Body of pancreas (tissue), 4 donors: ENCODE measurements around the gene BBIP1. TPM values are rescaled to one million over a fixed set of nuclear protein-coding genes. Genes with fewer than 3 reads are reported as not detected.

Source experiments
- ATAC-seq: fragments of 150-250 bp; one replicate; pipeline ENCODE4 v1.9.1; 2016
- DNase-seq, 4 donors: peaks; one replicate each; pipeline ENCODE4 v3.0.0-alpha.2; 2019
- H3K27ac ChIP-seq, 4 donors: fragments of 200-600 bp; sonication (generic); 1 replicate in 3 of 4; 2 replicates in 1 of 4; pipeline versions ENCODE4 v1.5.1 to v1.6.1; 2016 to 2019; ENCODE audit warnings: mild to moderate bottlenecking in 1 of 4, mixed read lengths in 1 of 4, moderate library complexity in 1 of 4
- H3K27me3 ChIP-seq, 2 donors: fragments of 200-600 bp; sonication (generic); one replicate each; pipeline ENCODE4 v1.6.0; 2016; ENCODE audit warnings: mild to moderate bottlenecking in 1 of 2
- H3K36me3 ChIP-seq, 2 donors: fragments of 200-600 bp; sonication (generic); replicated peaks in 1 of 2; 2 replicates each; pipeline ENCODE4 v1.5.1; 2016; ENCODE audit warnings: low read depth in 2 of 2; ENCODE audit not compliant: insufficient read depth in 1 of 2
- H3K4me1 ChIP-seq: fragments of 200-600 bp; sonication (generic); one replicate; pipeline ENCODE4 v1.6.0; 2016
- H3K4me3 ChIP-seq, 2 donors: fragments of 200-600 bp; sonication (generic); 1 replicate in 1 of 2; 2 replicates in 1 of 2; pipeline ENCODE4 v1.5.1; 2016 to 2019
- H3K9me3 ChIP-seq, 3 donors: fragments of 200-600 bp; sonication (generic); 1 replicate in 2 of 3; 2 replicates in 1 of 3; pipeline ENCODE4 v1.5.1; 2016
- whole genome bisulfite sequencing, 2 donors: methylation state at CpG; one replicate each; pipeline ENCODE4 v1.1.5; 2017; 5-methylcytosine and 5-hydroxymethylcytosine counted together
- intact Hi-C: fragments of 100-400 bp; cut with DNase I; formaldehyde crosslinking; loops from one replicate; pipeline ENCODE4 v1.15.1; 2023
- total RNA-seq, 2 donors: library from RNA; depleted of rRNA; stranded (reverse); fragments of >200 nt; gene quantifications; one replicate each; pipeline ENCODE4 v1.1.0, GENCODE V29; 2016
- TF ChIP-seq, protein P1 (sequence below), 7 experiments: fragments of 450-650 bp in 4 of 7; fragments of 200-600 bp in 3 of 7; sonication (generic) in 3 of 7; IDR thresholded peaks; one replicate each; pipeline ENCODE4 v1.5.1; 2016 to 2019; ENCODE audit warnings: antibody characterized with exemption in 7 of 7

Gene BBIP1
- total RNA-seq, 2 donors from 2014 or later, result 2.0 to 22.3 TPM

DNA sequence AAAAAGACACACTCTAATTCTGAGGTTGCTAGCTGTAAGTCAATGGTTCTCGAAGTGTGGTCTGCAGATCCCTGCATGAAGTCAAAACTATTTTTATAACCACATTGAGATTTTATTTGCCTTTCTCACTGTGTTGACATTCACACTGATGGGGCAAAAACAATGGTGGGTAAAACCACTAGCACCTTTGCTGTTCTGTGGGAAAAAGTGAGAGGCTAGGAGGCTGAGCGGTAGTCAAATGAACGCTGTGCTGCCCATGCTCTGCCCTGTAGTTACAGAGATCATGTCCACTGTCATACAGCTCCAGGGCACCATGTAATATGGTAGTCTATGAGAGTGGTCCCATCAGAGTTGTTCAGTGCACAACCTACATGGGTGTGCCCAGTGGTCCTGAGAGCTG is 68.9 kb downstream of the BBIP1 start:
- peaks cover 92% of the 10 kb centered on the region for H3K4me1 ChIP-seq
- TF ChIP-seq, protein P1, sequence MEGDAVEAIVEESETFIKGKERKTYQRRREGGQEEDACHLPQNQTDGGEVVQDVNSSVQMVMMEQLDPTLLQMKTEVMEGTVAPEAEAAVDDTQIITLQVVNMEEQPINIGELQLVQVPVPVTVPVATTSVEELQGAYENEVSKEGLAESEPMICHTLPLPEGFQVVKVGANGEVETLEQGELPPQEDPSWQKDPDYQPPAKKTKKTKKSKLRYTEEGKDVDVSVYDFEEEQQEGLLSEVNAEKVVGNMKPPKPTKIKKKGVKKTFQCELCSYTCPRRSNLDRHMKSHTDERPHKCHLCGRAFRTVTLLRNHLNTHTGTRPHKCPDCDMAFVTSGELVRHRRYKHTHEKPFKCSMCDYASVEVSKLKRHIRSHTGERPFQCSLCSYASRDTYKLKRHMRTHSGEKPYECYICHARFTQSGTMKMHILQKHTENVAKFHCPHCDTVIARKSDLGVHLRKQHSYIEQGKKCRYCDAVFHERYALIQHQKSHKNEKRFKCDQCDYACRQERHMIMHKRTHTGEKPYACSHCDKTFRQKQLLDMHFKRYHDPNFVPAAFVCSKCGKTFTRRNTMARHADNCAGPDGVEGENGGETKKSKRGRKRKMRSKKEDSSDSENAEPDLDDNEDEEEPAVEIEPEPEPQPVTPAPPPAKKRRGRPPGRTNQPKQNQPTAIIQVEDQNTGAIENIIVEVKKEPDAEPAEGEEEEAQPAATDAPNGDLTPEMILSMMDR (IDR thresholded peaks at IDR 0.05), result no peak
- no peak for DNase-seq
- no peak for ATAC-seq
- H3K9me3 ChIP-seq, result no peaks in the 10 kb centered on the region
- H3K4me3 ChIP-seq, result no peak overlapping the region
- peak overlapping the region in 3 of 4 donors; percentile 56 to 96 (median 60) for H3K27ac ChIP-seq
- WGBS, 2 donors, result 91 to 94% methylated on average over 3 of the region's 3 CpGs
- intact Hi-C loops, result no loop called here
- H3K36me3 ChIP-seq, result no peaks in the 10 kb centered on the region
- H3K27me3 ChIP-seq, result no peaks in the 10 kb centered on the region

Other genes starting within 250 kb of the BBIP1 start
- 100 to 1,000 TPM; 332 to 458 TPM for gene PDCD4, start 47.3 kb downstream of the BBIP1 start, total RNA-seq
- gene SHOC2, start 424 bp upstream of the BBIP1 start, total RNA-seq, result 10 to 100 TPM; 24.1 to 26.0 TPM
- 100 to 1,000 TPM in 1 of 2 donors, 10 to 100 TPM in 1; 25.4 to 115 TPM for gene ADRA2A, start 157.8 kb upstream of the BBIP1 start, total RNA-seq